HEK293 (cell line): ENCODE measurements around the gene EPS8L1.

ENCODE experiments used
- CTCF ChIA-PET: fragments of 350-600 bp; formaldehyde crosslinking; extraction: SDS; loops from one replicate; lab custom pipeline; 2021; ENCODE audit warnings: antibody characterized with exemption; lab: Yijun Ruan, JAX
- POLR2A ChIA-PET: fragments of 300-600 bp; formaldehyde crosslinking; extraction: SDS; loops from one replicate; lab custom pipeline; 2020; ENCODE audit warnings: antibody characterized with exemption, inconsistent platforms; lab: Yijun Ruan, JAX
- H3K27ac ChIP-seq: fragments of 200-500 bp; sonication (Bioruptor generic); 2 replicates; pipeline ENCODE4 v1.5.1; 2014; ENCODE audit warnings: low read depth, low read length, control low read depth, inconsistent platforms; ENCODE audit errors: extremely low read depth
- H3K36me3 ChIP-seq, 2 experiments: fragments of 200-500 bp in 1 of 2; sonication (Bioruptor generic) in 1 of 2; 1 replicate in 1 of 2; 2 replicates in 1 of 2; pipeline ENCODE4 v1.5.1; 2014 to 2017; ENCODE audit warnings: inconsistent platforms in 2 of 2, low read length in 2 of 2; ENCODE audit not compliant: control insufficient read depth in 2 of 2, insufficient read depth in 1 of 2
- H3K4me1 ChIP-seq: fragments of 200-500 bp; sonication (Bioruptor generic); 2 replicates; pipeline ENCODE4 v1.5.1; 2014; ENCODE audit warnings: mild to moderate bottlenecking, low read length, inconsistent platforms; ENCODE audit not compliant: control insufficient read depth, insufficient read depth
- H3K4me3 ChIP-seq: 2 replicates; pipeline ENCODE4 v1.5.1; 2011; ENCODE audit warnings: low read depth, mild to moderate bottlenecking, control low read depth, low read length, moderate library complexity
- H3K9me3 ChIP-seq: fragments of 200-500 bp; sonication (Bioruptor generic); 2 replicates; pipeline ENCODE4 v1.5.1; 2014; ENCODE audit warnings: low read depth, low read length, inconsistent platforms; ENCODE audit not compliant: control insufficient read depth, insufficient read depth
- BCL11A ChIP-seq: fragments of 450-650 bp; formaldehyde crosslinking; IDR thresholded peaks from 2 replicates; pipeline ENCODE4 v1.5.1; 2016; ENCODE audit warnings: low read depth, missing biosample characterization, missing genetic modification characterization
- GLIS2 ChIP-seq: fragments of 450-650 bp; formaldehyde crosslinking; IDR thresholded peaks from 2 replicates; pipeline ENCODE4 v1.5.1; 2016; ENCODE audit warnings: missing biosample characterization, missing genetic modification characterization
- KLF10 ChIP-seq: fragments of 450-650 bp; IDR thresholded peaks from 2 replicates; pipeline ENCODE4 v1.5.1; 2018; ENCODE audit warnings: missing biosample characterization, mild to moderate bottlenecking, missing genetic modification characterization
- KLF16 ChIP-seq: fragments of 450-650 bp; formaldehyde crosslinking; IDR thresholded peaks from 2 replicates; pipeline ENCODE4 v1.5.1; 2017; ENCODE audit warnings: missing biosample characterization, missing genetic modification characterization
- KLF8 ChIP-seq: fragments of 450-650 bp; formaldehyde crosslinking; IDR thresholded peaks from 2 replicates; pipeline ENCODE4 v1.5.1; 2016; ENCODE audit warnings: missing biosample characterization, missing genetic modification characterization
- MYNN ChIP-seq: fragments of 450-650 bp; formaldehyde crosslinking; IDR thresholded peaks from 2 replicates; pipeline ENCODE4 v1.5.1; 2016; ENCODE audit warnings: missing biosample characterization, missing genetic modification characterization, borderline replicate concordance
- SP2 ChIP-seq: fragments of 450-650 bp; formaldehyde crosslinking; IDR thresholded peaks from 2 replicates; pipeline ENCODE4 v1.5.1; 2016; ENCODE audit warnings: missing biosample characterization, missing genetic modification characterization
- SP3 ChIP-seq: fragments of 450-650 bp; formaldehyde crosslinking; IDR thresholded peaks from 2 replicates; pipeline ENCODE4 v1.5.1; 2016; ENCODE audit warnings: missing biosample characterization, missing genetic modification characterization
- SP7 ChIP-seq: fragments of 450-650 bp; formaldehyde crosslinking; IDR thresholded peaks from 2 replicates; pipeline ENCODE4 v1.5.1; 2016; ENCODE audit warnings: missing biosample characterization, missing genetic modification characterization
- TRIM28 ChIP-seq: IDR thresholded peaks from 2 replicates; pipeline ENCODE4 v1.6.1; 2011; ENCODE audit warnings: low read length, control low read depth, borderline replicate concordance
- ZBTB8A ChIP-seq: fragments of 450-650 bp; formaldehyde crosslinking; IDR thresholded peaks from 2 replicates; pipeline ENCODE4 v1.5.1; 2016; ENCODE audit warnings: missing biosample characterization, missing genetic modification characterization
- ZEB2 ChIP-seq: fragments of 450-650 bp; formaldehyde crosslinking; IDR thresholded peaks from 2 replicates; pipeline ENCODE4 v1.5.1; 2016; ENCODE audit warnings: missing biosample characterization, missing genetic modification characterization
- ZFP37 ChIP-seq: fragments of 450-650 bp; formaldehyde crosslinking; IDR thresholded peaks from 2 replicates; pipeline ENCODE4 v1.5.1; 2016; ENCODE audit warnings: missing biosample characterization, missing genetic modification characterization
- ZNF10 ChIP-seq: fragments of 450-650 bp; formaldehyde crosslinking; IDR thresholded peaks from 2 replicates; pipeline ENCODE4 v1.5.1; 2017; ENCODE audit warnings: missing biosample characterization, missing genetic modification characterization
- ZNF114 ChIP-seq: fragments of 450-650 bp; formaldehyde crosslinking; IDR thresholded peaks from 2 replicates; pipeline ENCODE4 v1.5.0; 2017; ENCODE audit warnings: missing biosample characterization, missing genetic modification characterization
- ZNF121 ChIP-seq: fragments of 450-650 bp; formaldehyde crosslinking; IDR thresholded peaks from 2 replicates; pipeline ENCODE4 v1.5.1; 2016; ENCODE audit warnings: missing biosample characterization, missing genetic modification characterization
- ZNF140 ChIP-seq: fragments of 450-650 bp; formaldehyde crosslinking; IDR thresholded peaks from 2 replicates; pipeline ENCODE4 v1.5.1; 2016; ENCODE audit warnings: missing biosample characterization, missing genetic modification characterization
- ZNF16 ChIP-seq: fragments of 450-650 bp; formaldehyde crosslinking; IDR thresholded peaks from 2 replicates; pipeline ENCODE4 v1.5.1; 2016; ENCODE audit warnings: low read depth, missing biosample characterization, missing genetic modification characterization
- ZNF19 ChIP-seq: fragments of 450-650 bp; formaldehyde crosslinking; IDR thresholded peaks from 2 replicates; pipeline ENCODE4; 2016; ENCODE audit warnings: missing biosample characterization, missing genetic modification characterization, low read depth
- ZNF202 ChIP-seq: fragments of 450-650 bp; formaldehyde crosslinking; IDR thresholded peaks from 2 replicates; pipeline ENCODE4 v1.5.1; 2016; ENCODE audit warnings: missing biosample characterization, missing genetic modification characterization, borderline replicate concordance
- ZNF211 ChIP-seq: fragments of 450-650 bp; formaldehyde crosslinking; IDR thresholded peaks from 2 replicates; pipeline ENCODE4 v1.5.1; 2016; ENCODE audit warnings: low read depth, missing biosample characterization, missing genetic modification characterization
- ZNF37A ChIP-seq: fragments of 450-650 bp; IDR thresholded peaks from 2 replicates; pipeline ENCODE4 v1.5.1; 2018; ENCODE audit warnings: missing biosample characterization, missing genetic modification characterization
- ZNF416 ChIP-seq: fragments of 450-650 bp; formaldehyde crosslinking; IDR thresholded peaks from 2 replicates; pipeline ENCODE4 v1.5.1; 2016; ENCODE audit warnings: missing biosample characterization, missing genetic modification characterization
- ZNF596 ChIP-seq: fragments of 450-650 bp; IDR thresholded peaks from 2 replicates; pipeline ENCODE4 v1.5.0; 2018; ENCODE audit warnings: missing biosample characterization, mild to moderate bottlenecking, missing genetic modification characterization, moderate library complexity
- ZNF623 ChIP-seq: fragments of 450-650 bp; formaldehyde crosslinking; IDR thresholded peaks from 2 replicates; pipeline ENCODE4 v1.5.1; 2016; ENCODE audit warnings: missing biosample characterization, missing genetic modification characterization
- ZNF624 ChIP-seq: fragments of 450-650 bp; formaldehyde crosslinking; IDR thresholded peaks from 2 replicates; pipeline ENCODE4 v1.5.1; 2017; ENCODE audit warnings: missing biosample characterization, missing genetic modification characterization
- ZNF670 ChIP-seq: fragments of 450-650 bp; formaldehyde crosslinking; IDR thresholded peaks from 2 replicates; pipeline ENCODE4 v1.5.1; 2016; ENCODE audit warnings: missing biosample characterization, missing genetic modification characterization, low read depth
- ZNF768 ChIP-seq: fragments of 450-650 bp; formaldehyde crosslinking; IDR thresholded peaks from 2 replicates; pipeline ENCODE4 v1.5.1; 2018; ENCODE audit warnings: missing biosample characterization, mild to moderate bottlenecking, missing genetic modification characterization
- ZNF777 ChIP-seq: fragments of 450-650 bp; formaldehyde crosslinking; IDR thresholded peaks from 2 replicates; pipeline ENCODE4 v1.5.1; 2017; ENCODE audit warnings: missing biosample characterization, missing genetic modification characterization, borderline replicate concordance
- ZNF785 ChIP-seq: fragments of 450-650 bp; formaldehyde crosslinking; IDR thresholded peaks from 2 replicates; pipeline ENCODE4 v1.5.1; 2016; ENCODE audit warnings: missing biosample characterization, missing genetic modification characterization
- ZNF791 ChIP-seq: fragments of 450-650 bp; formaldehyde crosslinking; IDR thresholded peaks from 2 replicates; pipeline ENCODE4 v1.5.1; 2016; ENCODE audit warnings: missing biosample characterization, missing genetic modification characterization
- ZNF792 ChIP-seq: fragments of 450-650 bp; formaldehyde crosslinking; IDR thresholded peaks from 2 replicates; pipeline ENCODE4 v1.5.1; 2016; ENCODE audit warnings: missing biosample characterization, missing genetic modification characterization
- TF ChIP-seq, protein P1 (sequence below): fragments of 450-650 bp; IDR thresholded peaks from 2 replicates; pipeline ENCODE4 v1.5.1; 2018; ENCODE audit warnings: missing biosample characterization, mild to moderate bottlenecking, missing genetic modification characterization
- TF ChIP-seq, protein P2 (sequence below): fragments of 450-650 bp; formaldehyde crosslinking; IDR thresholded peaks from 2 replicates; pipeline ENCODE4 v1.5.1; 2016; ENCODE audit warnings: missing biosample characterization, missing genetic modification characterization
- TF ChIP-seq, protein P3 (sequence below): fragments of 450-650 bp; formaldehyde crosslinking; optimal IDR thresholded peaks from 2 replicates; pipeline ENCODE3; 2016; ENCODE audit warnings: missing biosample characterization, mild to moderate bottlenecking, missing genetic modification characterization
- TF ChIP-seq, protein P4 (sequence below): fragments of 450-650 bp; formaldehyde crosslinking; IDR thresholded peaks from 2 replicates; pipeline ENCODE4 v1.5.1; 2016; ENCODE audit warnings: missing biosample characterization, missing genetic modification characterization

Gene EPS8L1

DNA sequence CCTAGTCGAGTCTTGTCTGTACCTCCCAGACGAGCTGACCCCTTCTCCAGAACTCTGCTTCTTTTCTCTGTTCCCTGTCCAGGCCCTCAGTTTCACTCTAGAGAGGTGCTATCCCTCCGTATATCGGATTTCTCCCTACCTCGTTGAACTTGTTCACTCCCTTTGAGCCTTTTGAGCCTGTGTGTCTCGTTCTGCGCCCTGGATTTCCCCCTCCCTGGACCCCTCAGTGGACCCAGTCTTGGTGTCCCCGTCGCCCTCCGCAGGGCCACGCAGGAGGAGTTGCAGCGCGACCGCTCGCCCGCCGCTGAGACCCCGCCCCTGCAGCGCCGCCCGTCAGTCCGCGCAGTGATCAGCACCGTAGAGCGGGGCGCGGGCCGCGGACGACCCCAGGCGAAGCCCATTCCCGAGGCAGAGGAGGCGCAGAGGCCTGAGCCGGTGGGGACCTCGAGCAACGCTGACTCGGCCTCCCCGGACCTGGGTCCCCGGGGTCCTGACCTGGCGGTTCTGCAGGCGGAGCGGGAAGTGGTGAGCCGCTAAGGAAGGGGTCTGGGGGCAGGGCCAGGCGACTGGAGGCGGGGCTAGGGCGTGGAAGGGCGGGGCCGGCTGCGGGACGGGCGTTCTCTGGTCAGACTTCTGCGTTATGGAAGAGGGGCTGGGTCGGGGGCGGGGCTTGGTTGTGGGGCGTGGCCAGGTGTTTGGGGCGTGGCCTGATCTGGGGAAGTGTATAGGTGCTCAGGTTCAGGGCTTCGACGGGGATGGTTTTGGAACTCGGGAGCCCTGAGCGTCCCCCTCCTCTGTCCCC is 5.5 kb downstream of the EPS8L1 start (continued):
- TF ChIP-seq MYNN (tag by site-specific recombination), result no peak
- TF ChIP-seq ZNF792 (tag by site-specific recombination), result no peak
- TF ChIP-seq TRIM28, result no peak
- TF ChIP-seq, protein P1, sequence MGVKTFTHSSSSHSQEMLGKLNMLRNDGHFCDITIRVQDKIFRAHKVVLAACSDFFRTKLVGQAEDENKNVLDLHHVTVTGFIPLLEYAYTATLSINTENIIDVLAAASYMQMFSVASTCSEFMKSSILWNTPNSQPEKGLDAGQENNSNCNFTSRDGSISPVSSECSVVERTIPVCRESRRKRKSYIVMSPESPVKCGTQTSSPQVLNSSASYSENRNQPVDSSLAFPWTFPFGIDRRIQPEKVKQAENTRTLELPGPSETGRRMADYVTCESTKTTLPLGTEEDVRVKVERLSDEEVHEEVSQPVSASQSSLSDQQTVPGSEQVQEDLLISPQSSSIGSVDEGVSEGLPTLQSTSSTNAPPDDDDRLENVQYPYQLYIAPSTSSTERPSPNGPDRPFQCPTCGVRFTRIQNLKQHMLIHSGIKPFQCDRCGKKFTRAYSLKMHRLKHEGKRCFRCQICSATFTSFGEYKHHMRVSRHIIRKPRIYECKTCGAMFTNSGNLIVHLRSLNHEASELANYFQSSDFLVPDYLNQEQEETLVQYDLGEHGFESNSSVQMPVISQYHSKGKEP, result no peak
- TF ChIP-seq ZNF140, result no peak
- peak; percentile 86 for TF ChIP-seq SP3 (tag by site-specific recombination)
- TF ChIP-seq SP2, result peak; percentile 75
- TF ChIP-seq KLF10, result no peak
- no peak for TF ChIP-seq ZNF785
- TF ChIP-seq ZFP37 (tag by site-specific recombination), result no peak
- peak; percentile 46; the same call in 1 of the 2 replicates for TF ChIP-seq ZBTB8A (tag by site-specific recombination)
- TF ChIP-seq, protein P2, sequence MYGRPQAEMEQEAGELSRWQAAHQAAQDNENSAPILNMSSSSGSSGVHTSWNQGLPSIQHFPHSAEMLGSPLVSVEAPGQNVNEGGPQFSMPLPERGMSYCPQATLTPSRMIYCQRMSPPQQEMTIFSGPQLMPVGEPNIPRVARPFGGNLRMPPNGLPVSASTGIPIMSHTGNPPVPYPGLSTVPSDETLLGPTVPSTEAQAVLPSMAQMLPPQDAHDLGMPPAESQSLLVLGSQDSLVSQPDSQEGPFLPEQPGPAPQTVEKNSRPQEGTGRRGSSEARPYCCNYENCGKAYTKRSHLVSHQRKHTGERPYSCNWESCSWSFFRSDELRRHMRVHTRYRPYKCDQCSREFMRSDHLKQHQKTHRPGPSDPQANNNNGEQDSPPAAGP (tag by site-specific recombination), result no peak
- TF ChIP-seq, protein P3, sequence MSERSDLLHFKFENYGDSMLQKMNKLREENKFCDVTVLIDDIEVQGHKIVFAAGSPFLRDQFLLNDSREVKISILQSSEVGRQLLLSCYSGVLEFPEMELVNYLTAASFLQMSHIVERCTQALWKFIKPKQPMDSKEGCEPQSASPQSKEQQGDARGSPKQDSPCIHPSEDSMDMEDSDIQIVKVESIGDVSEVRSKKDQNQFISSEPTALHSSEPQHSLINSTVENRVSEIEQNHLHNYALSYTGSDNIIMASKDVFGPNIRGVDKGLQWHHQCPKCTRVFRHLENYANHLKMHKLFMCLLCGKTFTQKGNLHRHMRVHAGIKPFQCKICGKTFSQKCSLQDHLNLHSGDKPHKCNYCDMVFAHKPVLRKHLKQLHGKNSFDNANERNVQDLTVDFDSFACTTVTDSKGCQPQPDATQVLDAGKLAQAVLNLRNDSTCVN (tag by site-specific recombination), result peak; percentile 32
- peak; percentile 54; the same call in 1 of the 2 replicates for TF ChIP-seq GLIS2
- TF ChIP-seq ZNF121 (tag by site-specific recombination), result no peak
- TF ChIP-seq KLF8, result peak; percentile 99
- TF ChIP-seq ZNF596 (tag by site-specific recombination), result no peak
- TF ChIP-seq ZNF10 (tag by site-specific recombination), result no peak
- TF ChIP-seq ZNF791, result no peak
- no peak for TF ChIP-seq ZNF37A (tag by site-specific recombination)
- TF ChIP-seq KLF16 (tag by site-specific recombination), result no peak
- TF ChIP-seq ZNF768, result no peak
- TF ChIP-seq ZEB2 (tag by site-specific recombination), result no peak
- no peak for TF ChIP-seq ZNF416 (tag by site-specific recombination)
- no peak for TF ChIP-seq ZNF16
- TF ChIP-seq ZNF624 (tag by site-specific recombination), result no peak
- no peak for TF ChIP-seq ZNF670 (tag by site-specific recombination)
- TF ChIP-seq, all 188 proteins: peak for 11

DNA sequence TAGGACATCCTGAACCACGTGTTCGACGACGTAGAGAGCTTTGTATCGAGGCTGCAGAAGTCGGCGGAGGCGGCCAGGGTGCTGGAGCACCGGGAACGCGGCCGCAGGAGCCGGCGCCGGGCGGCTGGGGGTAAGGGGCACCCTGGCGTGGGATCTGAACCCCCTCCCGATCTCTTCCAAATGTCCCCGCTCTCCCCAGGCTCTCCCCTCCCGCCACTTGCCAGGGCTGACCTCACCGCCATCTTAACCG is 6.0 kb downstream of the EPS8L1 start:
- no peaks in the 10 kb centered on the region for H3K9me3 ChIP-seq
- no peak overlapping the region for H3K4me3 ChIP-seq
- H3K27ac ChIP-seq, result no peak overlapping the region
- no peaks in the 10 kb centered on the region for H3K4me1 ChIP-seq
- CTCF ChIA-PET, result no interaction called here
- POLR2A ChIA-PET, result no interaction called here
- H3K36me3 ChIP-seq, result no peaks in the 10 kb centered on the region
- TF ChIP-seq TRIM28 (no peak), ZNF202 (tag by site-specific recombination) (no peak), ZNF114 (tag by site-specific recombination) (no peak), BCL11A (no peak), ZNF623 (tag by site-specific recombination) (no peak), ZNF16 (no peak), SP7 (tag by site-specific recombination) (no peak), ZNF211 (tag by site-specific recombination) (no peak), ZNF19 (tag by site-specific recombination) (no peak), ZNF777 (tag by site-specific recombination) (no peak)
- TF ChIP-seq, protein P4, sequence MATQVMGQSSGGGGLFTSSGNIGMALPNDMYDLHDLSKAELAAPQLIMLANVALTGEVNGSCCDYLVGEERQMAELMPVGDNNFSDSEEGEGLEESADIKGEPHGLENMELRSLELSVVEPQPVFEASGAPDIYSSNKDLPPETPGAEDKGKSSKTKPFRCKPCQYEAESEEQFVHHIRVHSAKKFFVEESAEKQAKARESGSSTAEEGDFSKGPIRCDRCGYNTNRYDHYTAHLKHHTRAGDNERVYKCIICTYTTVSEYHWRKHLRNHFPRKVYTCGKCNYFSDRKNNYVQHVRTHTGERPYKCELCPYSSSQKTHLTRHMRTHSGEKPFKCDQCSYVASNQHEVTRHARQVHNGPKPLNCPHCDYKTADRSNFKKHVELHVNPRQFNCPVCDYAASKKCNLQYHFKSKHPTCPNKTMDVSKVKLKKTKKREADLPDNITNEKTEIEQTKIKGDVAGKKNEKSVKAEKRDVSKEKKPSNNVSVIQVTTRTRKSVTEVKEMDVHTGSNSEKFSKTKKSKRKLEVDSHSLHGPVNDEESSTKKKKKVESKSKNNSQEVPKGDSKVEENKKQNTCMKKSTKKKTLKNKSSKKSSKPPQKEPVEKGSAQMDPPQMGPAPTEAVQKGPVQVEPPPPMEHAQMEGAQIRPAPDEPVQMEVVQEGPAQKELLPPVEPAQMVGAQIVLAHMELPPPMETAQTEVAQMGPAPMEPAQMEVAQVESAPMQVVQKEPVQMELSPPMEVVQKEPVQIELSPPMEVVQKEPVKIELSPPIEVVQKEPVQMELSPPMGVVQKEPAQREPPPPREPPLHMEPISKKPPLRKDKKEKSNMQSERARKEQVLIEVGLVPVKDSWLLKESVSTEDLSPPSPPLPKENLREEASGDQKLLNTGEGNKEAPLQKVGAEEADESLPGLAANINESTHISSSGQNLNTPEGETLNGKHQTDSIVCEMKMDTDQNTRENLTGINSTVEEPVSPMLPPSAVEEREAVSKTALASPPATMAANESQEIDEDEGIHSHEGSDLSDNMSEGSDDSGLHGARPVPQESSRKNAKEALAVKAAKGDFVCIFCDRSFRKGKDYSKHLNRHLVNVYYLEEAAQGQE, result no peak
